ENCODE data around the gene SCGB1C1. TPM values are rescaled to one million over a fixed set of nuclear protein-coding genes. Genes with fewer than 3 reads are reported as not detected.

The SCGB1C1 gene
- total and polyA plus RNA-seq, 9 of the 15 experiments (the other 6 are each of a cell fraction or from before 2014, with no cell fraction given), result not detected

- TF ChIP-seq GTF2B (IDR thresholded peaks at IDR 0.05; ENCODE audit: extremely low read depth, insufficient read length), result no peak
- no peak for TF ChIP-seq ZNF408 (CRISPR knock-in tag; IDR thresholded peaks at IDR 0.05; ENCODE audit: low read depth)
- TF ChIP-seq E2F1 (CRISPR knock-in tag; IDR thresholded peaks at IDR 0.05), result peak; percentile 57; the same call in 1 of the 2 replicates
- TF ChIP-seq, protein P1, sequence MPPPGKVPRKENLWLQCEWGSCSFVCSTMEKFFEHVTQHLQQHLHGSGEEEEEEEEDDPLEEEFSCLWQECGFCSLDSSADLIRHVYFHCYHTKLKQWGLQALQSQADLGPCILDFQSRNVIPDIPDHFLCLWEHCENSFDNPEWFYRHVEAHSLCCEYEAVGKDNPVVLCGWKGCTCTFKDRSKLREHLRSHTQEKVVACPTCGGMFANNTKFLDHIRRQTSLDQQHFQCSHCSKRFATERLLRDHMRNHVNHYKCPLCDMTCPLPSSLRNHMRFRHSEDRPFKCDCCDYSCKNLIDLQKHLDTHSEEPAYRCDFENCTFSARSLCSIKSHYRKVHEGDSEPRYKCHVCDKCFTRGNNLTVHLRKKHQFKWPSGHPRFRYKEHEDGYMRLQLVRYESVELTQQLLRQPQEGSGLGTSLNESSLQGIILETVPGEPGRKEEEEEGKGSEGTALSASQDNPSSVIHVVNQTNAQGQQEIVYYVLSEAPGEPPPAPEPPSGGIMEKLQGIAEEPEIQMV (tag; conservative IDR thresholded peaks at IDR 0.05; ENCODE audit: low read depth), result no peak
- peak; percentile 84 for TF ChIP-seq ELF1 (tag; IDR thresholded peaks at IDR 0.05)
- no peak for TF ChIP-seq NR0B1 (IDR thresholded peaks at IDR 0.05; ENCODE audit: partially characterized antibody)
- no peak for TF ChIP-seq FUS (optimal IDR thresholded peaks at IDR 0.05; ENCODE audit: low read depth, low read length)
- no peak for TF ChIP-seq THRB (CRISPR knock-in tag; conservative IDR thresholded peaks at IDR 0.05)
- TF ChIP-seq ZNF431 (CRISPR knock-in tag; IDR thresholded peaks at IDR 0.05), result peak; percentile 46; the same call in 1 of the 2 replicates
- no peak for TF ChIP-seq ATF3 (IDR thresholded peaks at IDR 0.05)
- TF ChIP-seq ATF3 (CRISPR knock-in tag; conservative IDR thresholded peaks at IDR 0.05), result peak; percentile 43; the same call in 1 of the 2 replicates
- no peak for TF ChIP-seq RBM14 (IDR thresholded peaks at IDR 0.05; ENCODE audit: borderline replicate concordance, insufficient read depth, low read depth, low read length)
- TF ChIP-seq, protein P2, sequence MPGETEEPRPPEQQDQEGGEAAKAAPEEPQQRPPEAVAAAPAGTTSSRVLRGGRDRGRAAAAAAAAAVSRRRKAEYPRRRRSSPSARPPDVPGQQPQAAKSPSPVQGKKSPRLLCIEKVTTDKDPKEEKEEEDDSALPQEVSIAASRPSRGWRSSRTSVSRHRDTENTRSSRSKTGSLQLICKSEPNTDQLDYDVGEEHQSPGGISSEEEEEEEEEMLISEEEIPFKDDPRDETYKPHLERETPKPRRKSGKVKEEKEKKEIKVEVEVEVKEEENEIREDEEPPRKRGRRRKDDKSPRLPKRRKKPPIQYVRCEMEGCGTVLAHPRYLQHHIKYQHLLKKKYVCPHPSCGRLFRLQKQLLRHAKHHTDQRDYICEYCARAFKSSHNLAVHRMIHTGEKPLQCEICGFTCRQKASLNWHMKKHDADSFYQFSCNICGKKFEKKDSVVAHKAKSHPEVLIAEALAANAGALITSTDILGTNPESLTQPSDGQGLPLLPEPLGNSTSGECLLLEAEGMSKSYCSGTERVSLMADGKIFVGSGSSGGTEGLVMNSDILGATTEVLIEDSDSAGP (CRISPR knock-in tag; IDR thresholded peaks at IDR 0.05), result no peak
- no peak for TF ChIP-seq RBM15 (IDR thresholded peaks at IDR 0.05; ENCODE audit: insufficient read depth, low read length)
- TF ChIP-seq, protein P3, sequence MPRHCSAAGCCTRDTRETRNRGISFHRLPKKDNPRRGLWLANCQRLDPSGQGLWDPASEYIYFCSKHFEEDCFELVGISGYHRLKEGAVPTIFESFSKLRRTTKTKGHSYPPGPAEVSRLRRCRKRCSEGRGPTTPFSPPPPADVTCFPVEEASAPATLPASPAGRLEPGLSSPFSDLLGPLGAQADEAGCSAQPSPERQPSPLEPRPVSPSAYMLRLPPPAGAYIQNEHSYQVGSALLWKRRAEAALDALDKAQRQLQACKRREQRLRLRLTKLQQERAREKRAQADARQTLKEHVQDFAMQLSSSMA (CRISPR knock-in tag; IDR thresholded peaks at IDR 0.05), result 0 out of 2 replicates have a peak, but pooled peaks have one; percentile 38
Measured at GRCh38 chr11:236774-237767, 44.2 kb downstream of the SCGB1C1 start, which contains the start of gene PSMD13 (continued).

Measured in K562 (cell line).